Fibroblast of villous mesenchyme (primary cell): ENCODE data around the gene TYMS. TPM values are rescaled to one million over a fixed set of nuclear protein-coding genes. Genes with fewer than 3 reads are reported as not detected.
A peak's percentile ranks its signal among the peaks of the same experiment; 100 is the strongest.

Experiments
- DNase-seq: peaks from one replicate; pipeline ENCODE4 v3.0.0-alpha.2; 2010; ENCODE audit warnings: low read depth
- H3K4me3 ChIP-seq: 2 replicates; pipeline ENCODE4 v1.5.1; 2011; ENCODE audit warnings: low read depth, mild to moderate bottlenecking, low read length
- CTCF ChIP-seq: IDR thresholded peaks from 2 replicates; pipeline ENCODE4 v1.5.1; 2012; ENCODE audit warnings: low read depth, mild to moderate bottlenecking, low read length; ENCODE audit not compliant: insufficient read depth
- total RNA-seq: library from RNA; depleted of rRNA; stranded (reverse); fragments of >200 nt; gene quantifications from 2 replicates; pipeline ENCODE4 v1.2.3, GENCODE V29; 2012

Gene TYMS
- total RNA-seq, 1 donor, result 15.1 TPM

GRCh38 chr18:627231-627630, 30.2 kb upstream of the TYMS start:
- no peak for TF ChIP-seq CTCF
- H3K4me3 ChIP-seq, result no peak overlapping the region
- DNase-seq, result peak; percentile 57

GRCh38 chr18:629269-630150, 27.9 kb upstream of the TYMS start:
- no peak for DNase-seq
- TF ChIP-seq CTCF, result peak; percentile 17
- no peak overlapping the region for H3K4me3 ChIP-seq

GRCh38 chr18:631560-631959, 25.9 kb upstream of the TYMS start:
- no peak for DNase-seq
- TF ChIP-seq CTCF, result no peak

GRCh38 chr18:634551-635045, 22.9 kb upstream of the TYMS start:
- H3K4me3 ChIP-seq, result no peak overlapping the region
- no peak for DNase-seq
- no peak for TF ChIP-seq CTCF

More at GRCh38 chr18:631560-631959, 25.9 kb upstream of the TYMS start:
- H3K4me3 ChIP-seq, result no peak overlapping the region

GRCh38 chr18:635171-635570, 22.3 kb upstream of the TYMS start:
- no peak for TF ChIP-seq CTCF
- DNase-seq, result no peak

GRCh38 chr18:641224-641623, 16.2 kb upstream of the TYMS start:
- no peak for DNase-seq
- no peak for TF ChIP-seq CTCF
- H3K4me3 ChIP-seq, result no peak overlapping the region

More at GRCh38 chr18:635171-635570, 22.3 kb upstream of the TYMS start:
- no peak overlapping the region for H3K4me3 ChIP-seq
